ENCODE data around the gene TDRD7.

DNA sequence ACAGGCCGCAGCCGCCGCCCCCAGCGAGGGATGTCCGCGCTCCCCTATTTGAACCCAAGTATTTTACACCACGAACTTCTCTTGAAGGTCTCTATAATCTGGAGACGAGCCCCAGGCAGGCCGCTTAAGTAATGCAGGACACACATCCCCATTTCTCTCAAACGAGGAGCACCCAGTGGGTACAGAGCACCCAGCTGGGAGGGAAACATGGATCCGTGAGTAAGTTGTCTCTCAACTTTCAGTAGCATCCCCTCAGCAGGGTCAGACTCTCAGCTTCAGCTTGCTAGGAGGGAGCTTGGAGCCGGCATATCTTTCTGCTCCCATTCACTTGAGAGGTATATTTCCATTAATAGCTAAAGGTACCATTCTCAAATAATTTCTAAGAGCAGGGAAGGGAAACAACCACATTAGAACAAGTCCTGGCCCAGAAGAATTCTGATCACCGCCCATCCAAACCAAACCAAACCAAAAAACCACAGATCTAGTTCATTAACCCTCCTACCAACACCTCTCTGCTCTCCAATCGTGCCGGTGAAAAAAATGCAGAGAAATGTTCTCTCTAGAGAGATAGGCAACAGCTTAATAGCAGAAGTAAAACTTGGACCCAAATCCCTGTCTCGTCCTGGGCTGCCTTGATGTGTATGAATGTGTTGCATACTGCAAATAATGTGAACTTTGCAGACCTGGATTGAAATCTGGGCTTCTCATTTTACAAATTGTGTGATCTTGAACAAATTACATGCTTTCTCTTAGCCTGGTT is 910 bp downstream of the TDRD7 start:
- TF ChIP-seq, protein P1, sequence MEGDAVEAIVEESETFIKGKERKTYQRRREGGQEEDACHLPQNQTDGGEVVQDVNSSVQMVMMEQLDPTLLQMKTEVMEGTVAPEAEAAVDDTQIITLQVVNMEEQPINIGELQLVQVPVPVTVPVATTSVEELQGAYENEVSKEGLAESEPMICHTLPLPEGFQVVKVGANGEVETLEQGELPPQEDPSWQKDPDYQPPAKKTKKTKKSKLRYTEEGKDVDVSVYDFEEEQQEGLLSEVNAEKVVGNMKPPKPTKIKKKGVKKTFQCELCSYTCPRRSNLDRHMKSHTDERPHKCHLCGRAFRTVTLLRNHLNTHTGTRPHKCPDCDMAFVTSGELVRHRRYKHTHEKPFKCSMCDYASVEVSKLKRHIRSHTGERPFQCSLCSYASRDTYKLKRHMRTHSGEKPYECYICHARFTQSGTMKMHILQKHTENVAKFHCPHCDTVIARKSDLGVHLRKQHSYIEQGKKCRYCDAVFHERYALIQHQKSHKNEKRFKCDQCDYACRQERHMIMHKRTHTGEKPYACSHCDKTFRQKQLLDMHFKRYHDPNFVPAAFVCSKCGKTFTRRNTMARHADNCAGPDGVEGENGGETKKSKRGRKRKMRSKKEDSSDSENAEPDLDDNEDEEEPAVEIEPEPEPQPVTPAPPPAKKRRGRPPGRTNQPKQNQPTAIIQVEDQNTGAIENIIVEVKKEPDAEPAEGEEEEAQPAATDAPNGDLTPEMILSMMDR (IDR thresholded peaks at IDR 0.05), result no peak
- no peak for TF ChIP-seq POLR2A (IDR thresholded peaks at IDR 0.05)

Data from breast epithelium (tissue), 3 donors.